ENCODE measurements around the gene ISY1.
"Not testable (repeated sequence)": the region's sequence is repeated elsewhere in the genome, so short reads cannot be mapped to it uniquely, and the experiment has no call there.

The ISY1 gene

DNA sequence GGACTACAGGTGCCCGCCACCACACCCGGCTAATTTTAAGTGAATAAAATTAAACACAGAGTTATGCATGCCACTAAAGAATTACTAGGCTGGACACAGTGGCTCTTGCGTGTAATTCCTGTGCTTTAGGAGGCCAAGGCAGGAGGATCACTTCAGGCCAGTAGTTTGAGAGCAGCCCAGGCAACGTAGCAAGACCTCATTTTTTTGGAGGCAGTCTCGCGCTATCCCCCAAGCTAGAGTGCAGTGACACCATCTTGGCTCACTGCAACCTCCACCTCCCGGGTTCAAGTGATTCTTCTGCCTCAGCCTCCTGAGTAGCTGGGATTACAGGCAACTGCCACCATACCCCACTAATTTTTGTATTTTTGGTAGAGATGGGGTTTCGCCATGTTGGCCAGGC lies 4.7 kb upstream of the ISY1 start:
- H3K4me1 ChIP-seq (ENCODE audit: control insufficient read depth, insufficient read depth, low read length); H3K27me3 ChIP-seq (ENCODE audit: control insufficient read depth, insufficient read depth, low read length); H3K4me3 ChIP-seq (ENCODE audit: low read depth, low read length); H3K27ac ChIP-seq (ENCODE audit: low read depth, low read length); H3K9ac ChIP-seq (ENCODE audit: low read depth, low read length); H3K9me3 ChIP-seq (ENCODE audit: control insufficient read depth, insufficient read depth, low read length): not testable (repeated sequence)
- peaks cover 49% of the 10 kb centered on the region for H3K36me3 ChIP-seq (ENCODE audit: control insufficient read depth, insufficient read depth, low read length)

DNA sequence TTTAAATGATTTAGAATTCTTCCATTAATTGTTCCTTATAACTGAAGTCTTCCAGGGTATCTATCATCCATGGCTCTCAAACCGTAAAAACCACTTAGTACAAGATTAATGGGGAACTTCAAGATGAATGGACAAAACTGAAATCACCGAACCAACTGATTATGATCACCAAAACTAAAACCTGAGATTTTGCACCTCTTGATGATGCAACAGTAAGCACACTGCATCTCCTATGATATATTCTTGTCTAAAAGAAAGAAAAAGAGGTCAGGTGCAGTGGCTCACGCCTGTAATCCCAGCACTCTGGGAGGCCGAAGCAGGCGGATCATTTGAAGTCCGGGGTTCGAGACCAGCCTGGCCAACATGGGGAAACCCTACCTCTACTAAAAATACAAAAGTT lies 3.6 kb upstream of the ISY1 start:
- Histone ChIP-seq H3K27me3 (ENCODE audit: control insufficient read depth, insufficient read depth, low read length) (no peaks in the 10 kb centered on the region), H3K36me3 (ENCODE audit: control insufficient read depth, insufficient read depth, low read length) (peaks cover 38% of the 10 kb centered on the region), H3K27ac (ENCODE audit: low read depth, low read length) (no peak overlapping the region), H3K9me3 (ENCODE audit: control insufficient read depth, insufficient read depth, low read length) (no peaks in the 10 kb centered on the region), H3K4me3 (ENCODE audit: low read depth, low read length) (no peak overlapping the region), H3K9ac (ENCODE audit: low read depth, low read length) (no peak overlapping the region), H3K4me1 (ENCODE audit: control insufficient read depth, insufficient read depth, low read length) (0 out of 2 replicates have a peak, but pooled peaks cover 5% of the 10 kb centered on the region)

GRCh38 chr3:129162729-129163579 lies 2.1 kb upstream of the ISY1 start:
- peaks cover 38% of the 10 kb centered on the region for H3K36me3 ChIP-seq (ENCODE audit: control insufficient read depth, insufficient read depth, low read length)
- peak overlapping the region; percentile 98 for H3K27ac ChIP-seq (ENCODE audit: low read depth, low read length)
- 0 out of 2 replicates have a peak, but pooled peaks cover 5% of the 10 kb centered on the region for H3K4me1 ChIP-seq (ENCODE audit: control insufficient read depth, insufficient read depth, low read length)
- 0 out of 2 replicates have a peak overlapping the region, but pooled peaks have one; percentile 8 for H3K9ac ChIP-seq (ENCODE audit: low read depth, low read length)
- H3K27me3 ChIP-seq (ENCODE audit: control insufficient read depth, insufficient read depth, low read length), result no peaks in the 10 kb centered on the region
- no peaks in the 10 kb centered on the region for H3K9me3 ChIP-seq (ENCODE audit: control insufficient read depth, insufficient read depth, low read length)
- H3K4me3 ChIP-seq (ENCODE audit: low read depth, low read length), result peak overlapping the region; percentile 95; the same call in 1 of the 2 replicates

GRCh38 chr3:129161860-129162271 lies 1.0 kb upstream of the ISY1 start:
- Histone ChIP-seq H3K9ac (ENCODE audit: low read depth, low read length) (peak overlapping the region; percentile 97), H3K27me3 (ENCODE audit: control insufficient read depth, insufficient read depth, low read length) (no peaks in the 10 kb centered on the region), H3K9me3 (ENCODE audit: control insufficient read depth, insufficient read depth, low read length) (no peaks in the 10 kb centered on the region), H3K4me1 (ENCODE audit: control insufficient read depth, insufficient read depth, low read length) (0 out of 2 replicates have a peak, but pooled peaks cover 5% of the 10 kb centered on the region), H3K36me3 (ENCODE audit: control insufficient read depth, insufficient read depth, low read length) (peaks cover 35% of the 10 kb centered on the region), H3K4me3 (ENCODE audit: low read depth, low read length) (peak overlapping the region; percentile 95), H3K27ac (ENCODE audit: low read depth, low read length) (peak overlapping the region; percentile 98)

- no peaks in the 10 kb centered on the region for H3K4me1 ChIP-seq (ENCODE audit: control insufficient read depth, insufficient read depth, low read length)
- H3K27ac ChIP-seq (ENCODE audit: low read depth, low read length), result no peak overlapping the region
- H3K9ac ChIP-seq (ENCODE audit: low read depth, low read length), result no peak overlapping the region
- H3K36me3 ChIP-seq (ENCODE audit: control insufficient read depth, insufficient read depth, low read length), result peaks cover 31% of the 10 kb centered on the region
- no peaks in the 10 kb centered on the region for H3K27me3 ChIP-seq (ENCODE audit: control insufficient read depth, insufficient read depth, low read length)
- H3K4me3 ChIP-seq (ENCODE audit: low read depth, low read length), result no peak overlapping the region
- no peaks in the 10 kb centered on the region for H3K9me3 ChIP-seq (ENCODE audit: control insufficient read depth, insufficient read depth, low read length)
Observed at GRCh38 chr3:129144786-129145185, 16.1 kb downstream of the ISY1 start.

GRCh38 chr3:129141011-129141410 lies 19.9 kb downstream of the ISY1 start:
- not testable (repeated sequence) for H3K27me3 ChIP-seq (ENCODE audit: control insufficient read depth, insufficient read depth, low read length); H3K4me3 ChIP-seq (ENCODE audit: low read depth, low read length); H3K9ac ChIP-seq (ENCODE audit: low read depth, low read length); H3K27ac ChIP-seq (ENCODE audit: low read depth, low read length); H3K9me3 ChIP-seq (ENCODE audit: control insufficient read depth, insufficient read depth, low read length); H3K4me1 ChIP-seq (ENCODE audit: control insufficient read depth, insufficient read depth, low read length)
- H3K36me3 ChIP-seq (ENCODE audit: control insufficient read depth, insufficient read depth, low read length), result peaks cover 45% of the 10 kb centered on the region

GRCh38 chr3:129139911-129140310 lies 21.0 kb downstream of the ISY1 start:
- no peak overlapping the region for H3K27ac ChIP-seq (ENCODE audit: low read depth, low read length)
- peaks cover 38% of the 10 kb centered on the region for H3K36me3 ChIP-seq (ENCODE audit: control insufficient read depth, insufficient read depth, low read length)
- no peaks in the 10 kb centered on the region for H3K4me1 ChIP-seq (ENCODE audit: control insufficient read depth, insufficient read depth, low read length)
- H3K4me3 ChIP-seq (ENCODE audit: low read depth, low read length), result no peak overlapping the region
- H3K9me3 ChIP-seq (ENCODE audit: control insufficient read depth, insufficient read depth, low read length), result no peaks in the 10 kb centered on the region
- no peak overlapping the region for H3K9ac ChIP-seq (ENCODE audit: low read depth, low read length)
- H3K27me3 ChIP-seq (ENCODE audit: control insufficient read depth, insufficient read depth, low read length), result no peaks in the 10 kb centered on the region

- not testable (repeated sequence) for H3K27me3 ChIP-seq (ENCODE audit: control insufficient read depth, insufficient read depth, low read length); H3K9me3 ChIP-seq (ENCODE audit: control insufficient read depth, insufficient read depth, low read length); H3K4me3 ChIP-seq (ENCODE audit: low read depth, low read length); H3K9ac ChIP-seq (ENCODE audit: low read depth, low read length); H3K4me1 ChIP-seq (ENCODE audit: control insufficient read depth, insufficient read depth, low read length); H3K27ac ChIP-seq (ENCODE audit: low read depth, low read length)
- peaks cover 59% of the 10 kb centered on the region for H3K36me3 ChIP-seq (ENCODE audit: control insufficient read depth, insufficient read depth, low read length)
Observed at GRCh38 chr3:129136275-129136674, 24.6 kb downstream of the ISY1 start.

- H3K27me3 ChIP-seq (ENCODE audit: control insufficient read depth, insufficient read depth, low read length), result no peaks in the 10 kb centered on the region
- no peak overlapping the region for H3K4me3 ChIP-seq (ENCODE audit: low read depth, low read length)
Observed at GRCh38 chr3:129132097-129132866, 28.6 kb downstream of the ISY1 start.

GRCh38 chr3:129131465-129132088 lies 29.3 kb downstream of the ISY1 start:
- Histone ChIP-seq H3K9me3 (ENCODE audit: control insufficient read depth, insufficient read depth, low read length) (no peaks in the 10 kb centered on the region), H3K4me1 (ENCODE audit: control insufficient read depth, insufficient read depth, low read length) (no peaks in the 10 kb centered on the region), H3K4me3 (ENCODE audit: low read depth, low read length) (no peak overlapping the region), H3K9ac (ENCODE audit: low read depth, low read length) (no peak overlapping the region), H3K27me3 (ENCODE audit: control insufficient read depth, insufficient read depth, low read length) (no peaks in the 10 kb centered on the region), H3K27ac (ENCODE audit: low read depth, low read length) (no peak overlapping the region), H3K36me3 (ENCODE audit: control insufficient read depth, insufficient read depth, low read length) (peaks cover 62% of the 10 kb centered on the region)

More at GRCh38 chr3:129132097-129132866, 28.6 kb downstream of the ISY1 start:
- no peaks in the 10 kb centered on the region for H3K4me1 ChIP-seq (ENCODE audit: control insufficient read depth, insufficient read depth, low read length)
- H3K36me3 ChIP-seq (ENCODE audit: control insufficient read depth, insufficient read depth, low read length), result peaks cover 64% of the 10 kb centered on the region
- H3K27ac ChIP-seq (ENCODE audit: low read depth, low read length), result no peak overlapping the region
- no peak overlapping the region for H3K9ac ChIP-seq (ENCODE audit: low read depth, low read length)
- no peaks in the 10 kb centered on the region for H3K9me3 ChIP-seq (ENCODE audit: control insufficient read depth, insufficient read depth, low read length)
